MG63 (cell line): ENCODE results near the gene PKMYT1. TPM values are rescaled to one million over a fixed set of nuclear protein-coding genes. Genes with fewer than 3 reads are reported as not detected.

Source experiments
- DNase-seq: peaks from one replicate; pipeline ENCODE4 v3.0.0-alpha.2; 2020
- H3K27me3 ChIP-seq: fragments of 250-450 bp; sonication (Bioruptor Pico); 2 replicates; pipeline ENCODE4 v1.5.1; 2020; ENCODE audit warnings: mild to moderate bottlenecking, moderate library complexity
- H3K36me3 ChIP-seq: fragments of 250-450 bp; sonication (Bioruptor Pico); 2 replicates; pipeline ENCODE4 v1.5.1; 2020; ENCODE audit warnings: mild to moderate bottlenecking, moderate library complexity
- H3K4me3 ChIP-seq: fragments of 250-450 bp; sonication (Bioruptor Pico); 2 replicates; pipeline ENCODE4 v1.5.1; 2020; ENCODE audit warnings: mild to moderate bottlenecking, moderate library complexity
- H3K9me3 ChIP-seq: fragments of 250-450 bp; sonication (Bioruptor Pico); 2 replicates; pipeline ENCODE4 v1.5.1; 2020; ENCODE audit warnings: mild to moderate bottlenecking, moderate library complexity
- total RNA-seq: library from RNA; depleted of rRNA; stranded (reverse); fragments of >200 nt; shearing (Covaris generic); gene quantifications from 2 replicates; pipeline ENCODE4 v1.2.3, GENCODE V29; 2014; ENCODE audit warnings: low replicate concordance; rRNA removed

The PKMYT1 gene
- total RNA-seq, 1 experiment from 2014 or later, result 30.3 TPM

DNA sequence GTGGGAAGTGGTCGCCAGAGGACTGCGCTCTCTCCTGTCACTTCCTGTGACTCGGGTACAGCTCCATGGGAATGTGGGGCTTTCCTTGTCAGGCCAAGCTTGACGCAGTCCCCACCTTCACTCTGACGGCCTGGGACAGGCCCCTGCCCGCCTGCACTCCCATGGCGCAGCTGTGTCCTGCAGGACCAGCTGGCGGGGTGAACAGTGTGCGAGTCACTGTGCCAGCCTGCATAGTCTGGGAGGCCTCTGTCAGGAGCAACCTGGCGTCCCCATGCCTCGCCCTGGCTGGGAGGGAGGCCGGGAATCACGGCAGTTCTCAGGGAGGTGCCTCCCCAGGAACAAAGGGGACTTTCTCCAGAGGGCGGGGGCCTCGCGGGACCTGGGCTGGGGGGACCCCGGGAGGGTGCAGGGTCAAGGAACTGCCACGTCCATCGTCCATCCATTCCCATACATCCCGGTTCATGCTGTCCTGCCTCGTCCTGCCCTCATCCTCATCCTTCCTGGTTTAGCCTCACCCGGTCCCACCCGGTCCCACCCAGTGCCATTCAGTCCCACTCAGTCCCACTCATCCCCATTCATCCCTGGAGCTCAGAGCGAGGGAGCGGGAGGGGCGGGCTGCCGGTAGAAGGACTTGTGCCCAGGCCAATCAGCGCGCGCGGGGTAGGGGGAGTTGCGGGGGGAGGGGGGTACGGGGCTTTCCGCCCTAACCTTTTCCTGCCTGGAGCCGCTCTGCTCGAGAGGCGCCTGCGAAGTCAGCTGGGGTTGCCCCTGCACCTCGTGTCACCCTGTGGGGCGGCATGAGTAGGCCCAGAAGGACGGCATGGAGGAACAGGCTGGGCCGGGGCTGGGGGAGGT lies 55.1 kb downstream of the PKMYT1 start:
- Histone ChIP-seq H3K4me3 (no peak overlapping the region), H3K36me3 (peaks cover 65% of the 10 kb centered on the region), H3K27me3 (no peaks in the 10 kb centered on the region), H3K9me3 (peaks cover 5% of the 10 kb centered on the region; the same call in 1 of the 2 replicates)
- no peak for DNase-seq

DNA sequence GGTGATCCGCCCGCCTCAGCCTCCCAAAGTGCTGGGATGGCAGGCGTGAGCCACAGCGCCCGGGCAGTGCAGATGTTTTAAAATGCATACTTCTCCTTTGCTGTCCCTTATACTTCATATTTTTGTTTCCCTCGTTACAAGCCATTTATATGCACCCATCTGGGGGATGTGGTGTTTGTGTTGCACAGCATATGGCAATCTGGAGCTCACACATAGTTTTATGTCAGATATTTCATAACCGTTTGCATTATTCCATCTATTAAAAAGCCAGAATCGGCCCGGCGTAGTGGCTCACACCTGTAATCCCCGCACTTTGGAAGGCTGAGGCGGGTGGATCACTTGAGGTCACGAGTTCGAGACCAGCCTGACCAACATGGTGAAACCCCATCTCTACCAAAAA lies 56.8 kb downstream of the PKMYT1 start:
- Histone ChIP-seq H3K36me3 (peaks cover 66% of the 10 kb centered on the region), H3K9me3 (peaks cover 5% of the 10 kb centered on the region; the same call in 1 of the 2 replicates), H3K27me3 (no peaks in the 10 kb centered on the region), H3K4me3 (no peak overlapping the region)
- no peak for DNase-seq

Other genes with a start within 250 kb of the PKMYT1 start
- gene SRRM2, start 227.8 kb downstream of the PKMYT1 start, total RNA-seq, result 11.2 and 21.1 TPM in 2 replicates
- gene ELOB, start 203.2 kb downstream of the PKMYT1 start, total RNA-seq, result 309 and 3,594 TPM in 2 replicates
- gene PRSS33, start 192.9 kb downstream of the PKMYT1 start, total RNA-seq, result not detected in 2 replicates
- gene PRSS41, start 182.0 kb downstream of the PKMYT1 start, total RNA-seq, result not detected in 2 replicates
- gene PRSS21, start 163.2 kb downstream of the PKMYT1 start, total RNA-seq, result 5.8 and 11.9 TPM in 2 replicates
- 2.7 TPM in 1 of 2 replicates, not detected in the other for gene ZG16B, start 150.1 kb downstream of the PKMYT1 start, total RNA-seq
- not detected in 2 replicates for gene PRSS22, start 122.3 kb downstream of the PKMYT1 start, total RNA-seq
- 176 and 179 TPM in 2 replicates for gene FLYWCH2, start 97.2 kb downstream of the PKMYT1 start, total RNA-seq
- gene FLYWCH1, start 68.5 kb downstream of the PKMYT1 start, total RNA-seq, result 112 and 126 TPM in 2 replicates
- 0.26 and 1.0 TPM in 2 replicates for gene KREMEN2, start 16.2 kb downstream of the PKMYT1 start, total RNA-seq
- 23.5 and 38.1 TPM in 2 replicates for gene PAQR4, start 11.1 kb downstream of the PKMYT1 start, total RNA-seq
- gene CLDN9, start 32.5 kb upstream of the PKMYT1 start, total RNA-seq, result not detected in 2 replicates
- gene CLDN6, start 37.7 kb upstream of the PKMYT1 start, total RNA-seq, result not detected in 2 replicates
- 541 and 602 TPM in 2 replicates for gene TNFRSF12A, start 39.9 kb upstream of the PKMYT1 start, total RNA-seq
- gene HCFC1R1, start 43.5 kb upstream of the PKMYT1 start, total RNA-seq, result 2.9 and 60.7 TPM in 2 replicates
- 63.2 and 118 TPM in 2 replicates for gene THOC6, start 43.6 kb upstream of the PKMYT1 start, total RNA-seq
- not detected in 2 replicates for gene BICDL2, start 56.5 kb upstream of the PKMYT1 start, total RNA-seq
- not detected in 2 replicates for gene MMP25, start 66.1 kb upstream of the PKMYT1 start, total RNA-seq
- gene IL32, start 85.2 kb upstream of the PKMYT1 start, total RNA-seq, result 4.4 and 11.5 TPM in 2 replicates
- gene ZSCAN10, start 118.8 kb upstream of the PKMYT1 start, total RNA-seq, result not detected in 2 replicates
- gene ZNF205, start 132.1 kb upstream of the PKMYT1 start, total RNA-seq, result 15.5 and 22.6 TPM in 2 replicates
- gene ZNF213, start 154.6 kb upstream of the PKMYT1 start, total RNA-seq, result 2.8 and 11.9 TPM in 2 replicates
- not detected in 2 replicates for gene OR1F1, start 207.8 kb upstream of the PKMYT1 start, total RNA-seq